GM21515 (cell line): ENCODE data around the gene MRGPRG.

ENCODE experiments used
- ATAC-seq: cut with Tn5 transposase; IDR thresholded peaks from one replicate; pipeline ENCODE4 v1.9.1; 2021; ENCODE audit not compliant: unreplicated experiment

Gene MRGPRG

GRCh38 chr11:3195251-3196160, 23.1 kb downstream of the MRGPRG start:
- no peak for ATAC-seq

GRCh38 chr11:3194016-3194816, 24.4 kb downstream of the MRGPRG start:
- no peak for ATAC-seq

- ATAC-seq = no peak
Measured at GRCh38 chr11:3193373-3194015, 25.1 kb downstream of the MRGPRG start.

- no peak for ATAC-seq
Measured at GRCh38 chr11:3192511-3193372, 25.9 kb downstream of the MRGPRG start.

GRCh38 chr11:3191586-3192324, 26.9 kb downstream of the MRGPRG start:
- no peak for ATAC-seq

- ATAC-seq = no peak
Measured at GRCh38 chr11:3190600-3190999, 28.0 kb downstream of the MRGPRG start.

- ATAC-seq = no peak
Measured at GRCh38 chr11:3189886-3190583, 28.6 kb downstream of the MRGPRG start.

- ATAC-seq = no peak
Measured at GRCh38 chr11:3189196-3189843, 29.3 kb downstream of the MRGPRG start.

- ATAC-seq = no peak
Measured at GRCh38 chr11:3188496-3189195, 30.0 kb downstream of the MRGPRG start.

GRCh38 chr11:3186166-3186953, 32.3 kb downstream of the MRGPRG start:
- no peak for ATAC-seq

- ATAC-seq = no peak
Measured at GRCh38 chr11:3184732-3185347, 33.8 kb downstream of the MRGPRG start.

- no peak for ATAC-seq
Measured at GRCh38 chr11:3183523-3183922, 35.1 kb downstream of the MRGPRG start.

- no peak for ATAC-seq
Measured at GRCh38 chr11:3182462-3182852, 36.2 kb downstream of the MRGPRG start.

GRCh38 chr11:3181725-3182461, 36.7 kb downstream of the MRGPRG start:
- ATAC-seq = no peak

GRCh38 chr11:3180869-3181268, 37.7 kb downstream of the MRGPRG start:
- ATAC-seq = no peak

- ATAC-seq = no peak
Measured at GRCh38 chr11:3178349-3178748, 40.3 kb downstream of the MRGPRG start.
